Inflammatory macrophage (primary cell): ENCODE results near the gene PPP1R11.
"Not testable (repeated sequence)": the region's sequence is repeated elsewhere in the genome, so short reads cannot be mapped to it uniquely, and the experiment has no call there.

ENCODE experiments used
- DNase-seq, 2 donors: peaks; one replicate each; pipeline ENCODE4 v3.0.0-alpha.2; 2020 to 2022

PPP1R11 gene

DNA sequence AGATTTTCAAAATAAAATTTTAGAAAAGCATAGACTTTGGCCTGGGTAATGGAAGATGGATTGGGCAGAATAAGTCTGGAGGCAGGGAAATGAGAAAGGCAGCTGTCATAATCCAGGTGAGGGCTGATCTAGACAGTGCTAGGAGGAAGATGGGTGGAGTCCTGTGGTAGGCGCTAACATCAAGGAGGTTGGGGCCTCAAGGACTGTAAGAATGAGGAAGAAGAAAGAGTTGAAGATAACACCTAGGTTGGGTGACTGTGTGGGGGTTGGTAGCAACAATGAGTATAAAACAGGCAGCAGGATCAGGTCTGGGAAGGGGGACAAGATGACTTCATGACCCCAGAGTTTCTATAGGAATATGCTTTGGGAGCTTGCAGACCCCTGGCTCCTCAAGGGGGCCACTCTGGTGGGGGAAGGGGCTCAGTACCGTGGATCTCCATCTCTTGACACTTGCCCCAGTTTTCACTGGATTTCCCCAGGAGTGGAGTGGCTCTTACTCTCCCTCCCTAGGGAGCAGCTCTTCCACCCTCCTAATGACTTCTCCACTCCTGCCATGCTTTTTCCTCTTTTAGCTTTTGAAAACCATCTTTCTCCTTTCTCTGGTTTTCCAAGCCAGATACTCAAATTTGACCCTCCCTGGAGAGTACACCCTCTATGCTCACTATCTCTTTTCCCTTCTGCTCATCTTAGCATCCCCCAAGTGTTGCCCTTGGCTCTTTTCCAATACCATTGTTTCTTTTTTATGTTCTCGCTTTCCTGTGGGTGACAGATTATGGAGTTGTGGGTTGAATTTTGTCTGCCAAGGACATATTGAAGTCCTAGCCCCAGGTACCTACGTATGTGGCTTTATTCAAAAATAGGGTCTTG lies 31.1 kb downstream of the PPP1R11 start:
- no peak for DNase-seq

DNA sequence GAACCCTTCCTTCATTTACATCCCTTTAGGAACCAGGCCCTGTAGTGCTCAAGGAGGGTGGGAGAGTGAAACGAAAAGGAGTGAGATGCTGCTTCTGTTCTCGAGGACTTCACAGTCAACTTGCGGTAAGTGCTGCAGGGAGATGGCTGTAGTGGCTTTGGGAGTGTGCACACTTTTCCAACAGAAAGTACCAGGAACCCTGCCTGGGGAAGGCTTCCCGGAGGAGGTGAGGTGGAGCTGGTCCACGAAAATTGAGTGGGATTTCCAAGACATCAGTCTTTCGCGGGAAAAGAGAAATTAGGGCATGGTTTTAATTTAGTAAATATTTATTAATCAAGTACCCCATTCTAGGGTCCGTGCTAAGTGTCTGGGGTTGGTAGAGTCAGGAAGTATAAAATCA lies 33.2 kb downstream of the PPP1R11 start:
- no peak for DNase-seq

DNA sequence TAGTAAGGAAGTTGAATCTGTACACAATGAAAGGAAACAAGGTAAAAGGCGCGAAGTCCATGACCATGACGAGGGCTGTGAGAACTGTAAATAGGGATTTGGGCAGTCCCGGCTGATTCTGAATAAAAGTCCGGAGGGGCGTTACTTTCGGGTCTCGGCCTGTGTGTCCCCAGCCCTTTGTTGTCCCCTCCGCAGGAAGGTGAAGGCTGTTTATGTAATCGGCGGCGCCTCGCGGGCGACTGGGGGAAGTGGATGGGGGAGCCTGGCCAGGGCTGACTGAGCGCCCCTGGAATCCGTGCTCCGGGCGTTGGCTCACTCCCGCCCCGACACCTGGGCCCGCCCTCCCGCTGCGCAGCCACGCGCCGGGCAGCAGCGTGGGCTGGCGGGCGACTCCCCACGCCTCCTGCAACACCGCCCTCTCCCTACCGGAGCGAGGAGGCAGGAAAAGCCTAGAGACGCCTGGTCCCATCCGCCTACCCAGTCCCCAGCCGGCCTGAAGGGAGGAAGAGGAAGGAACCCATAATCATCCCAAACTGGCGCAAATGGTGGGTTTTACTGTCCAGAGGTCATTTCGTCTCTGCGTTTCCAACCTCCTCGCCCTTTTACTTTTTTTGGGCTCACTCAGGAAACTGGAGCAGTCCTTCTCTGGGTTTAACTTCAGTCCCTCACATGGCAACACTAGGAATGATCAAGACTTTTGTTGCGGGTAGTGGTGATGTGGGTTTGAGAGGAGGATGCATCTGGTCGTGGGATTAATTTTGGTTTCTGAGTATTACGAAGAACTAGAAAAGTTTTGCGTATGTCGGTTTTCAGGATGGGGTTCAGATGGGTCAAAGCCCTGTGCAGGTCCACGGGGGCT lies 33.8 kb downstream of the PPP1R11 start:
- DNase-seq = peak in 1 of 2 donors; percentile 34

DNA sequence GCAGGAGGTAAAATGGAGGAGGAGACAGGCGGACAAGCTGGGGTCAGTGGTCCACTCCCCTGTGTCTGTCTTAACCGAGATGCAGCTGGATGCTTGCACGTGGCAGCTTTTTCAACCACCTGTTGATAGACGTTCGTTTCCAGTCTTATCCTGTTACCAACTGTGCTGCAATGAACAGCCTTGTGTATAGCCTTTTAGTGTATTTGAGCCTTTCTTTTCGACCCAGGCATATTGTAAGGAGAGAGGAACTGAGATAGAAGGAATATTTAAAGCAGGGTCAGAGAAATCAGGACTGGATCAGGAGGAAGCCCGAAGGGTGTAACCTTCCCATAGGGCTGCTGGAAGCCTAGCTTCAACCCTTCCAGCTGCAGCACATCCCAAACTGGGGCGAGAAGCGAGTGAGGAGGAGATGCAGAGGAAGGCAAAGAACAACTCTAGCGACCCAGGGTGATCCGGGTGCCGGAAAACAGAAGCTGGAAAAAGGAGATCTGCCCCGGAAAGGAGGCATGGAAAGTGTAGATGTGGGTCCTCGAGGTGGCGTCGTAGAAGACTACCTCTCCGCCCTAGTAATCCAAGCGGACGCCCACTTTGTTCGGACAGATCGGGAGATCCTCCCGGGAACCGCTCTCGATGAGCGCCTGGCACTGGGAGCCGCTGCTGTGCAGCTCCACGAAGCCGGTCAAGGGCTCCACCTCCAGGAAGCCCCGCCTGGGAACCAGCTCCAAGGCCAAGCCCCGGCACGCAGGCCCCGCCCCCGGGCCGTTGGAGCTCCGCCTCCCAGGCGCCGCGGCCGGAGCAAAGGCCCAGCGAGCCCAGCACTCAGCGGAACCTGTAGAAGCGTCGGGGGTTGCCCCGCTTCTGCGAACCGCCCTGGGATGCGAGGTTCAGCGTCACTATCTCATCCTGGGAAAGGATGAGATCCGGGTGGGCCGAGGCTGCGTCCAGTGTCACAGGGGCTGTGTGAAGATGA lies 34.7 kb downstream of the PPP1R11 start:
- DNase-seq = peak; percentile 86 to 92

DNA sequence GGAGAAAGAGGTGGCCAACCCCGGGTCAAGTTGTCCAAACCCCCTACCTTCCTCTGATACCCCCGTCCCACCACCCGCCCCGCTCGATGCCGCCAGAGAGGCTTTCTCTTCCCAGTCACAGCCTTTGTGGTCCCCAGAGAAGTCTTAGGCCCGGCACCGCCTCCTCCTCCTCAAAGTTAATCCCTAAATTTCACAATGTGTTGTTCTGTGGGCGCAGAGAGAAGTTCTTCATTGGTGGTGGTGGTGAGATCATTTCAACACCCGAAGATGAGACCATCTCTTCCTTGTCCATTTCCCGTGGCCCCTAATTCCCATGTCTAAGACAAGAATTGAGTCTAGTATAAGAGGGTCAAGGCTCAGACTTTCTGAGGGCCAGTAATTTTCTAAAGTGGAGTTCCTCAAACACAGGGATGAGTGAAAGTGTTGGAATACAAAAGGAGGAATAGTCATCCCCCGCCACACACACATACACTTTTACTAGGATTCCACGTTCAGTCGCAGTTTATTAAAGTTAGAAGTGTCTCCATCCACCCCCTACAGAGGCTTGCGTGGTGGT lies 35.5 kb downstream of the PPP1R11 start:
- DNase-seq = peak; percentile 84 to 87

DNA sequence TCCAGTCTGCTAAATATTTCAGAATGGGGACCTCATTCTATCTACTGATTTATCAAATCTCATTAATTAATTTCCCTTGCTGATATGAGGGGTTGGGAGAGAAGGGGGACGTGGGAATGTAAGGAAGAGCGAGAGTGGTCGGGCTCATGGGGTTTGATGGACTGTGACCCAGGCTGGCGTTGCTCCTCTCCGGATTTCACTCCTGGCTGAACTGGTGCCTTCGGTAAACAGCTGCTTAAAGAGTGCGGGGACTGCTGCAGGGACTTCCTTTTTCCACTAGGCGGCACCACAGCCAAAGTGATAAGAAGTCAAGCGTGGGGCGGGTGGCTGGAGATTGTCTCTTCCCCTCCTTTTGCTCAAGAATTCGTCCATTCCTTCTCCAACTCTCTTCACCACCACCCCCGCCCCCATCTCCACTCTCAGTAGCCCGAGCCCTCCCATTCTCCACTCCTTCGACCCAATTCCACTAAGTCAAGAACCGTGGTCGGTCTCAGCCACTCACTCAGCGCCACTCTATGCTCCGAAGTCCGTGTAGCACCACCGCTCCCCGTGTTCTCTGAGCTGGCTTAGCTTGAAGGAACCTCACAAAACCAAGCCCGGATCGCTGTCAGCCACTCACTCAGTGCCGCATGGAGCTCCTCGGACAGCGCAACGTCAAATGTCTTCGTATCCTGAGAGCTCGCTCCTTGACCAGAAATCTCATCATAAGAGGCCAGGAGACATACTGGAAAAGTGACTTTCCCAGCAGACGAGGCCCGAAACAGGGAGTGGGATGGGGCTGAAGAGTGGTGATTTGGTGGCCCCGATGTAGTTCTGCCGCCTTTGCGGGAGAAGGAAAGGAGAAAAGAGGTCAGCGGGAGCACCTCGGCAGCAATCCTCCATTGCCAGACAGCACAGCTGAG lies 36.2 kb downstream of the PPP1R11 start:
- DNase-seq = peak; percentile 88 to 90

DNA sequence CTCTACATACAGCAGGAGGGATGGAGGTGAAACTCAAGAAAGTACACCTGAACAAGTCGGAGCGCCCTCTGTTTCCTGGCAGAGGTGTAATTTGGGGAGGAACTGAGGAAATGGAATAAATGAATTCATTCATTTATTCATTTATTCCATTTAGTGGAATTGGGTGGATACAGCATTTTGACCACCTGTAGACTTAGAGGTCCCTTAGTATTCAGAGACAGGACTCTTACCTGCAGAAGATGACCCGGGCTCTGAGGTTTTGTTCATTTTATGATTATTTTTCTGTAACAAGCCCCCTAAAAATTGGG lies 36.8 kb downstream of the PPP1R11 start:
- no peak for DNase-seq

DNA sequence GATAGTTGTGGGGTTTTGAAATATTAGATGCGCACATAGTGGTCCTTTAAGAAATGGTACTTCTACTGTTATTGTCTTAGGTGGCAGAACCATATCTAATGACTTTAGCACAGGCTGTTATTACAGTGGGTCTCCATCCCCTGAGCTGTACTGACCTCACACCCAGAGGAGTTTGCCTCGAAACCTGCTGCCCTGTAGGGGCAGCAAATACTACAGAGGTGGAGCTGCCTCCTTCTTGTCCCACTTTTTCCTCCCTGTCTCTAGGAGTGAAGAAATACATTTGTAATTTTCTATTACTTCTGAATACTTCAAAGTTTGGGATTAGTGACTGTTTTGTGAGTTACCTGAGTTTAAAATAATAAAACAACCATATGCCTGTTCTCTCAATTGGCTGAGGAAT lies 37.7 kb downstream of the PPP1R11 start:
- DNase-seq = no peak

DNA sequence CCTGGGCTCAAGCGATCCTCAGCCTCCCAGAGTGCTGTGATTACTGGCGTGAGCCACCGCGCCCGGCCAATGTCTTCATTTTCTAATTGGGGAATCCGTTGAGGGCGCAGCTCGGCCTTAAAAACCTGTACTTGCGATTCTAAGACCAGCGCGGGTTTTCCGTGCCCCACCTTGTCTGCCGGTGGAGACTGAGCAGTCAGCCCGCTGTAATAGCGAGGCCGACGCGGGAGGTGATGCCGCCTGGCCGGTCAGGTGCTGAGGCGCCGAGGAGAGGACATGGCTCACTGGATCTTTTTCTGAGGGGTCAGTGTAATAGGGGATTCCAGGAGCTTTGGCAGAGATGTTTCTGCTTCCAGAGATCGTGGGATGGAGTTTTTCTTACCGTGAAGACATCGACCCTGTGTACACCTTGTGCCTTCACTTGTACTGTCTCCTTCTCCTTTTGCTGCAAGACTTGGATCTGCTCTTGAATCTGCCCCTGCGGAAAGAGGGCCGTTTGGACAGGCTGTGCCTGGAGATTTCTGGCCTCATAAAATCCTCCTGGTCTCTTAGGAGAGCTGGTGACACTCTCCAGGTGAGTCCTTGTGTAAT lies 44.4 kb downstream of the PPP1R11 start:
- no peak for DNase-seq

DNA sequence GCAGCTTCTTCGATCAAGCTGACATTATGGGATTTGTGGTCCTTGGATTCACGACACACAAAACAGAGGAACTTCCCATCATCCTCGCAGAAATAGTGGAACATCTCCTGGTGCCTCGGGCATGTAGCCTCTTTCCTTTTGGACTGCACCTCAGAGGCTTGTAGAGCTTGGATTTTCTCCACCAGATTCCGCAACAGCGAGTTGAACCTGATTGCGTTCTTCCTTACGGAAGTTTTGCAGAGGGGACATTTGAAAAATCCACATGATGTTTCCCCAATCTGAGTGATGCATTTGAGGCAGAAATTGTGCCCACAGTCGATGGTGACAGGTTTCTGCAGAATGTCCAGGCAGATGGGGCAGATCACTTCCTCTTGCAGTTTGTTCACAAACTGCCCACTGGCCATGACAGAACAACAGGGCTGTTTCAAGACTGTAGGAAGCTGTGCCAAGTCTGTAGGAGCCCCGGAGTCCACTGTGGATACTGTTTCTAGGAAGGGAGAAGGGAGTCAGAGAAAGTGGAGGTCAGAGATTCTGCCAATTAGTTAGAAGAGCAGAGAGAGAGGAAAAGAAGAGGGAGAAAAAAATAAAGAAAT lies 45.5 kb downstream of the PPP1R11 start:
- DNase-seq = peak; percentile 53 to 73

DNA sequence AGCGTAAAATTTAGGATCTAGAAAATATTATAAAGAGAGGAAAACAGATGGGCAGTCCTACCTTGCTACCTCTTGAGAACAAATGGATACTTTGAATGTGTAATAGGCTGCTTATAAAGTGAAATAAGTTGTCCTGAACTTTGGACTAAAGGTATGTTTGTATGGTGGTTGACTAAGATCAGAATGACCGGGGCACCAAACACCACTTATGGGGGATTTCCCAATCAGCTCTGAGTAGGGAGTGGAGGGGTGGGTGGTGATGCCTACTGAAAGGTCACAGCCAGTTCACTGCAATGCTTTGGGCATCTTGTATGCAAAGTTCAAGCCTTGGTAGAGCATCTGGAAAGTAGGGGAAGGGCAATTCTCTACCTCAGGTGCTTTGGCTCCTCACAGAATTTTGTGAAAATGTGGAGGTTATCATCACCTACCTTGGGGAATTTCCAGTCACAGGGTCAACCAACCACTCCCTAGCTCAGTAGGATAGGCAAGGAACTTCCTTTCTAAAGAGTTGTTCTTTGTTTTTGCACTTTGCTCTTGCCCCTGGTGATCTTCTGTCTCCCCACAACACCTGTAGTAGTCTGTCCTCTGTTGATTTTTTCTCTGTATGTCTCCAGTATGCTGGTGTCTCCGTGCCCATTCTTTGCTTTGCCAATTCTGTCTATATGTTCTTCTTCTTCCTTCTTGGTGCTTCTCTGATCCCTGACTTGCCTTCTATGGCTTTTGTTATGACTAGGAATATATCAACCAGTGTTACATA lies 46.2 kb downstream of the PPP1R11 start, which contains the start of gene TRIM31:
Gene TRIM31 (minus strand): TSS at position 88 of the 757 bp plus-strand sequence. CDS start 285 bp downstream, outside the sequence.
- DNase-seq = peak; percentile 33 to 41

DNA sequence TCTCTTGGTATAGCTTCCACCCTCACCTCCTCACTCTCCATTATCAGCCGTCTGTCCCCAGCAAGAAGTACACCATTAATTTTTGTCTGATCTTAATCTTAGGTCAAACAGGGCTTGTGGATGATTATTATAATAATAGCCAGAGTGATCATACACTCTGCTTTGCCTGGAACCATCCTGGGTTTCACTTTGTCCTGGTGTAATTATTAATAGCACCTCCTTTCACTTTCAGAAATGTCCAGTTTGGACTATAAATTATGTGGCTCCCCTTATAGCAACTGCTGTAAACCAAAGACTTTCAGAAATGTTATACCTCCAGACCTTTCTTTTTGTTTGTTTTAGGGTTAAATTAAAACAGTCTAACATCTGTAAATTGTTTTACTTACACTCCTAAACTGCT lies 46.8 kb downstream of the PPP1R11 start:
- no peak for DNase-seq

DNA sequence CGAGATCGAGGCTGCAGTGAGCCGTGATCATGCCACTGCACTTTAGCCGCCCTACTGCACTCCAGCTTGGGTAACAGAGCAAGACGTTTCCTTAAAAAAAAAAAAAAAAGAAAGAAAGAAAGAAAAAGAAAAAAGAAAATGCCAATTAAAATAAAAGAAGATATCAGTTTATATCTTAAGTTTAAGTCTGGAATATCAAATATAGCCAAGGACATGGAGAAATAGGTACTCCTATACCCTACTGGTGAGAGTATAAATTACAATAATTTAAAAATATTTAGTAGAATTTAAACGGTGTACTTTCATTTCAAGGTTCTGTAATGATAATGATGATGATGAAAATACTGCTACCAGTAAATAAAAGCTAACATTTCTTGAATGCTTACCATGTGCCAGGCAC lies 49.7 kb downstream of the PPP1R11 start:
- no peak for DNase-seq

DNA sequence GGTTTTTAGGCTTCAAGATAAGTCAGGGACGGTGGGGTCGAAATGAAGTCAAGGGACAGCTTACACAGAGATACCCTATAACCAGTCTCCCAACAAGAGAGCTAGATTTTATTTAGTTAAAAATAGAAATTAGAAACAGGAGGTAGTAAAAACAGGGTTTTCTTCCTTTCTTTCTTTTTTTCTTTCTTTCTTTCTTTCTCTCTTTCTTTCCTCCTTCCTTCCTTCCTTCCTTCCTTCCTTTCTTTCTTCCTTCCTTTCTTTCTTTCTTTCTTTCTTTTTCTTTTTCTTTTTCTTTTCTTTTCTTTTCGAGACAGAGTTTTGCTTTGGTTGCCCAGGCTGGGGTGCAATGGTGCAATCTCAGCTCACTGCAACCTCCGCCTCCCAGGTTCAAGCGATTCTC lies 51.7 kb downstream of the PPP1R11 start:
- DNase-seq = not testable (repeated sequence)
